Astrocyte of the cerebellum (primary cell): ENCODE data around the gene AP3D1.

Experiments
- DNase-seq: peaks from one replicate; pipeline ENCODE4 v3.0.0-alpha.2; 2011; ENCODE audit warnings: low read depth
- H3K4me3 ChIP-seq: 2 replicates; pipeline ENCODE4 v1.5.1; 2011; ENCODE audit warnings: mild to moderate bottlenecking, low read depth, low read length, moderate library complexity
- in situ Hi-C: cut with HindIII; loops from 2 replicates; pipeline ENCODE4 v1.10.0; 2017; ENCODE audit warnings: low sequenced_read_pairs
- TF ChIP-seq, protein P1 (sequence below): IDR thresholded peaks from 2 replicates; pipeline ENCODE4 v1.5.1; 2012; ENCODE audit warnings: low read length, low read depth, moderate library complexity, mild to moderate bottlenecking; ENCODE audit errors: missing control alignments

Gene AP3D1

GRCh38 chr19:2050991-2051772 is 100.2 kb downstream of the AP3D1 start, which contains the start of gene MKNK2:
TSS of gene MKNK2 (minus strand) at chr19:2051244. CDS start at chr19:2050851, 393 bp downstream.
- TF ChIP-seq, protein P1, sequence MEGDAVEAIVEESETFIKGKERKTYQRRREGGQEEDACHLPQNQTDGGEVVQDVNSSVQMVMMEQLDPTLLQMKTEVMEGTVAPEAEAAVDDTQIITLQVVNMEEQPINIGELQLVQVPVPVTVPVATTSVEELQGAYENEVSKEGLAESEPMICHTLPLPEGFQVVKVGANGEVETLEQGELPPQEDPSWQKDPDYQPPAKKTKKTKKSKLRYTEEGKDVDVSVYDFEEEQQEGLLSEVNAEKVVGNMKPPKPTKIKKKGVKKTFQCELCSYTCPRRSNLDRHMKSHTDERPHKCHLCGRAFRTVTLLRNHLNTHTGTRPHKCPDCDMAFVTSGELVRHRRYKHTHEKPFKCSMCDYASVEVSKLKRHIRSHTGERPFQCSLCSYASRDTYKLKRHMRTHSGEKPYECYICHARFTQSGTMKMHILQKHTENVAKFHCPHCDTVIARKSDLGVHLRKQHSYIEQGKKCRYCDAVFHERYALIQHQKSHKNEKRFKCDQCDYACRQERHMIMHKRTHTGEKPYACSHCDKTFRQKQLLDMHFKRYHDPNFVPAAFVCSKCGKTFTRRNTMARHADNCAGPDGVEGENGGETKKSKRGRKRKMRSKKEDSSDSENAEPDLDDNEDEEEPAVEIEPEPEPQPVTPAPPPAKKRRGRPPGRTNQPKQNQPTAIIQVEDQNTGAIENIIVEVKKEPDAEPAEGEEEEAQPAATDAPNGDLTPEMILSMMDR, result peak; percentile 46
- H3K4me3 ChIP-seq, result peak within 1 kb of the TSS; percentile 93
- in situ Hi-C loops, result no loop called here
- peak; percentile 65 for DNase-seq
